Aorta (tissue), 5 donors: Measurements from ENCODE around the gene FUBP3. TPM values are rescaled to one million over a fixed set of nuclear protein-coding genes. Genes with fewer than 3 reads are reported as not detected.

Experiments used
- ATAC-seq: fragments of 200-7000 bp; cut with Tn5 transposase; one replicate; pipeline ENCODE4 v1.9.1; 2022; ENCODE audit warnings: moderate library complexity; ENCODE audit not compliant: low FRiP score
- DNase-seq, 2 donors: peaks; one replicate each; pipeline ENCODE4 v3.0.0-alpha.2; 2020
- H3K27ac ChIP-seq, 2 donors: one replicate each; pipeline ENCODE4 v1.5.1; 2013; ENCODE audit warnings: low read length in 2 of 2, mild to moderate bottlenecking in 2 of 2, moderate library complexity in 2 of 2, control low read depth in 1 of 2, inconsistent platforms in 1 of 2, low read depth in 1 of 2
- H3K27me3 ChIP-seq, 2 donors: one replicate each; pipeline ENCODE4 v1.6.1; 2013; ENCODE audit warnings: control low read depth in 1 of 2, low read length in 1 of 2, mild to moderate bottlenecking in 1 of 2, moderate library complexity in 1 of 2; ENCODE audit not compliant: insufficient read depth in 2 of 2, control insufficient read depth in 1 of 2
- H3K36me3 ChIP-seq, 2 donors: one replicate each; pipeline ENCODE4 v1.6.1; 2013; ENCODE audit warnings: control low read depth in 1 of 2, low read length in 1 of 2, mild to moderate bottlenecking in 1 of 2; ENCODE audit not compliant: insufficient read depth in 2 of 2, control insufficient read depth in 1 of 2
- H3K4me1 ChIP-seq, 2 donors: one replicate each; pipeline ENCODE4 v1.6.1; 2013; ENCODE audit warnings: low read length in 2 of 2, control low read depth in 1 of 2, mild to moderate bottlenecking in 1 of 2, moderate library complexity in 1 of 2; ENCODE audit not compliant: insufficient read depth in 2 of 2, control insufficient read depth in 1 of 2
- H3K4me3 ChIP-seq, 2 donors: one replicate each; pipeline ENCODE4 v1.5.1; 2013; ENCODE audit warnings: low read length in 2 of 2, control low read depth in 1 of 2, mild to moderate bottlenecking in 1 of 2
- H3K9me3 ChIP-seq: one replicate; pipeline ENCODE4 v1.6.1; 2013; ENCODE audit warnings: mild to moderate bottlenecking, low read length; ENCODE audit not compliant: control insufficient read depth
- WGBS, 2 donors: extraction: QIAGEN DNeasy Blood & Tissue Kit; methylation state at CpG; one replicate each; pipeline ENCODE4 v1.1.7; 2013; 5-methylcytosine and 5-hydroxymethylcytosine counted together
- intact Hi-C, 2 donors: fragments of 100-400 bp; cut with DNase I; formaldehyde crosslinking; loops; one replicate each; pipeline versions ENCODE4 v1.14.2 to v1.15.0; 2022
- polyA plus RNA-seq, 2 donors: library from polyadenylated mRNA; stranded (reverse); fragments of 200-250 nt; gene quantifications; one replicate each; pipeline ENCODE4 v1.2.3, GENCODE V29; 2013
- total RNA-seq, 2 donors: library from RNA; stranded (reverse); fragmentation: NEBNext Ultra II Directional; extraction: Animal tissue kit (Norgen Biotek cat#: 25700); gene quantifications; one replicate each; pipeline ENCODE4 v1.2.1, GENCODE V29; 2021
- donor health status: healthy with polysubstance abuse.
- donor health status: Bipolar disorder and iron deficiency.
- donor health status: DM: no; HTN: no; CAD: no.
- donor health status: DM: no; HTN: no; CAD: no.
- donor health status: DM: yes; HTN: yes; CAD: no.

The FUBP3 gene
- total and polyA plus RNA-seq, 4 donors, result 24.4 to 50.9 (median 38.6) TPM

DNA sequence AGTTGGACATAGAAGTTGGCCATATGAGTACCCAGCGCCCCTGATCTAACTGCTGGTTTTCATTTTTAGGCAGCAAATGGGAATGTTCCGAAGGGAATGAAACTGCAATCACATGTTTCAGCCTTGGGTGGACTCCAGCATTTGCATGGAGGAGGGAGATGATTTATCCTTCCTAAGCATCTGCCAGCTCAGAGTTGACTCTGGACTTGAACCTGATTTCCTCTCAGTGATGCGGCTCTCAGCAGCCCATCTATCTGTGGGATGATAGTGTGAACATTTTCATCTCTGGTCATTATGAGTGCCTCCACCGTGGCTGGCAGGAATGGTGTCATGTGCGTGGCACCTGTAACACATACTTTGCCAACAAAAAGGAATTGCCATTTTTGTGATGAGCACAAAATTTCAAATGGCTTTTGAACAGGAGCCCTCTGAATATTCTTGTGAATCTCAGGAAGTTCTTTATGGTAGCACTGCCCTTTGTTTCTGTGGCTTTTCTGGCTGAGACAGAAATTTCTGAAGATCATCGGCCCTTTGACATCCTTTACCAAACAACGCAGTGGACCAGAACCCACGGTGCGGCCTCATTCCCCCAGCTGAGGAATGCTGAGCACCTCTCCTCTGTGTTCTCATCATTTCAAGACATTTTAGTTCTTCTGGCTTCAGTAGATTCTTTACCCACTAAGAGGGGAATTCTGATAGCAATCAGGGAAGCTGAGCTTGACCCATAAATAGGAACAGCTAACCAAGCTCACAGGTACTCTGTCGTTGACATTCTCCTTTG lies 28.5 kb downstream of the FUBP3 start:
- H3K27me3 ChIP-seq, result no peaks in the 10 kb centered on the region
- intact Hi-C loops, result no loop called here
- H3K27ac ChIP-seq, result no peak overlapping the region
- DNase-seq, result no peak
- 72 to 73% methylated on average over 10 of the region's 10 CpGs for WGBS, 2 donors
- H3K4me3 ChIP-seq, result no peak overlapping the region
- no peaks in the 10 kb centered on the region for H3K9me3 ChIP-seq
- peaks cover 0 to 2% of the 10 kb centered on the region in 2 donors for H3K36me3 ChIP-seq
- H3K4me1 ChIP-seq, result no peaks in the 10 kb centered on the region
- no peak for ATAC-seq

DNA sequence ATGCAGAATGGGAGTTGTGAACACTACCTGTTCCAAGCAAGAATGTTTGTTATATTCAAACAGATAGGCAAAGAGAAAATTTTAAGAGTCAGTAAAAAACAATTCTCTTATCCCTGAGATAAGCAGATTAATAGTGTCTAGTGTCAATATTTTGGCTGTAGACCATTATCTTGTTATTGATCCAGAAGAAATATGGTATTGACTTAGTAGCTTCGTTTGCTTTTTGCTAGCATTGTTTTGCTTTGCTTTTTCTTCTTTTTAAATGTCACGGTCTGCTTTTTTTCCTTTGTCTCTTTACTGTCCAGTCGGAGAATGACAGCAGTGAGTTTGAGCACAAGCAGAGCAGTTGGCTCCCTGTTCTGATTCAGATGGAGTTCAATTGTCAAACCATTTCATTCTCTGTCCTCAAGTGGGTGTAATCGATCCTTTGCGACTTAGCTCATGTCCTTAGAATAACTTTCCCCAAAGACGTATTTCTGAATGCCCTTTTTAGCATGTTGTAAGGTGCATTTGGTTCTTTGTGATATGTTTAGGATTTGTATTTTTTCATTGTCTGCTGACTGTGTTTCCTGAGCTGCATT lies 29.3 kb downstream of the FUBP3 start:
- intact Hi-C loops, result no loop called here
- H3K9me3 ChIP-seq, result no peaks in the 10 kb centered on the region
- no peaks in the 10 kb centered on the region for H3K4me1 ChIP-seq
- WGBS, 2 donors, result 69 to 76% methylated on average over 6 of the region's 6 CpGs
- H3K27me3 ChIP-seq, result no peaks in the 10 kb centered on the region
- peaks cover 0 to 2% of the 10 kb centered on the region in 2 donors for H3K36me3 ChIP-seq
- no peak for DNase-seq
- H3K4me3 ChIP-seq, result no peak overlapping the region
- ATAC-seq, result no peak
- H3K27ac ChIP-seq, result no peak overlapping the region

DNA sequence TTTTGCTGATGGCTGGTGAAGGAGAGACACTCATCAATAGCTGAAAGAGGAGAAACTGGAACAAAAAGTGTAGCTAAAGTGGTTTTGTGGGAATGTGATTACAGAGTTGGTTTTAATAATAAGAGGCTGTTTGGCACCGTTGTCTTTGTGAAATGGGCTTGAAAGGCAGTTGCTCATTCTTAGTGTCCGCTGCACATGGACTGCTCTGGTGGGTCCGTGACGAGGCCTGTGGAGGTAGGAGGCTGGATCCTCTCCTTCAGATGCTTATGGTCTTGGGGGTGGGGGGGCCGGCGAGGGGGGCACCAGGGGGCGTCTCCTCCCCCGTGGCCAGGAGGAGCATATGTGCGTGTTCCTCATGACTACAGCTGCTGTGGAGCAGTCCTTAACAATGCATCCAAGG lies 29.8 kb downstream of the FUBP3 start:
- no peaks in the 10 kb centered on the region for H3K4me1 ChIP-seq
- 77 to 79% methylated on average over 9 of the region's 9 CpGs for WGBS, 2 donors
- intact Hi-C loops, result no loop called here
- no peak for DNase-seq
- no peak overlapping the region for H3K4me3 ChIP-seq
- no peaks in the 10 kb centered on the region for H3K27me3 ChIP-seq
- H3K36me3 ChIP-seq, result peaks cover 3 to 4% of the 10 kb centered on the region in 2 donors
- H3K27ac ChIP-seq, result no peak overlapping the region
- no peaks in the 10 kb centered on the region for H3K9me3 ChIP-seq
- no peak for ATAC-seq

DNA sequence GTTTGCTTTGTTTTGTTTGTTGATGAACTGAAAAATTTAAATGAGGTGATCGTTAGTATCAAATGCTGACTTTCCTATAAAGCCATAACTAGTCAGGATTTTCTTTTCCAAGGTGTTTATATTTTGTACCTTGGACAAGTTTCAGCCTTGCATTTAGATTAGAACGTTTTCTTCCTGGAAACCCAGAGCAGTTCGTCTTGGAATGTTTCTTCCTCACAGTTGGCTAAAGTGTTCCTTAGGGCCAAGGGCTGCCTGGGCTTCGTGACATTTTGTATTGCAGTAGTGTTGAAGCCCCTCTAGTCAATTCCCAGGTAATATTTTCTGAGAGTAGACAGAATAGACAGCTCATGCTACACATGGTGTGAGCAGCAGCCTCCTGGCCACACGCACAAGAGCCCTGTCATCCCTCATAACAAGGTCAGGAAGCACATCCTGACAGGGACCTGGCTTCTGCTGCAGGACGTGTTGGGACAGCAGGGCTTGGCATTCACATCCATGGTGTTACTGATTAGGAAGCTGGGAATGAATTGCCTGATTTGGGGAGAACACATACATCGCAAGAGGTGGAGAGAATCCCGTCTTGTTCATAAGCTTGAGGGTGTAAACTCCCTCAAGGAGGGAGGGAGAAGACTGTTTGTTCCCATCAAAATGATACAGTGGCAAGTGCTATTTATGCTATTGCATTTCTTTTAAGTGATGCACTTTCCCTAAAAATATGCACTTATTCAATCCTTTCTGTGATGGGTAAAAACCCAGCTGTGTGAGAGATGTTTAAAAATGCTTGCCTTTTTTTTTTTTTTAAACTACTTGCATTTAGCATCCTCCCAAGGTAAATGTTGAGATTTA lies 31.7 kb downstream of the FUBP3 start:
- DNase-seq (no peak), ATAC-seq (no peak)
- no peak overlapping the region for H3K27ac ChIP-seq
- peaks cover 3 to 6% of the 10 kb centered on the region in 2 donors for H3K36me3 ChIP-seq
- no peak overlapping the region for H3K4me3 ChIP-seq
- no peaks in the 10 kb centered on the region for H3K4me1 ChIP-seq
- intact Hi-C loops, result no loop called here
- H3K27me3 ChIP-seq, result no peaks in the 10 kb centered on the region
- WGBS, 2 donors, result 57 to 62% methylated on average over 8 of the region's 8 CpGs
- H3K9me3 ChIP-seq, result no peaks in the 10 kb centered on the region

DNA sequence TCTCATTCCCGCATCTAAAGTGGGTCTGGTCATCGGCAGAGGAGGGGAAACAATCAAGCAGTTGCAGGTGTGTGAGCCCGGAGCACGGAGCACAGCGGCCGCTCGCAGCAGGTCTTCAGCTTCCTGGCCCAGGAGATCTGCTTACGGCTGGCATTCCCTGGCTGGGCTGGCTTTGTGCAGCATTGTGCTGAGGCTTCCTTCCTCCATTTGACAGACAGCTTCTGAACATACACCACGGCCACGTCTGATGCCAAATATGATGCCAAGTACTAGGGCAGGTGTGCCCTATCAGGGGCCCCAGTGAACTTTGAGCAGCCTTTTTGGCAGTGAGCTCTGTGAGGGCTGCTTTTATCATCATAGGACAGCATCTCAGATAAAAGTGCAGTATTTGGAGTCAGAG lies 37.1 kb downstream of the FUBP3 start:
- Histone ChIP-seq H3K4me1 (no peaks in the 10 kb centered on the region), H3K27ac (no peak overlapping the region), H3K27me3 (no peaks in the 10 kb centered on the region), H3K4me3 (no peak overlapping the region), H3K9me3 (no peaks in the 10 kb centered on the region), H3K36me3 (peaks cover 11 to 15% of the 10 kb centered on the region in 2 donors)
- DNase-seq, result no peak
- intact Hi-C loops, result no loop called here
- ATAC-seq, result no peak
- WGBS, 2 donors, result 87 to 93% methylated on average over 10 of the region's 10 CpGs

DNA sequence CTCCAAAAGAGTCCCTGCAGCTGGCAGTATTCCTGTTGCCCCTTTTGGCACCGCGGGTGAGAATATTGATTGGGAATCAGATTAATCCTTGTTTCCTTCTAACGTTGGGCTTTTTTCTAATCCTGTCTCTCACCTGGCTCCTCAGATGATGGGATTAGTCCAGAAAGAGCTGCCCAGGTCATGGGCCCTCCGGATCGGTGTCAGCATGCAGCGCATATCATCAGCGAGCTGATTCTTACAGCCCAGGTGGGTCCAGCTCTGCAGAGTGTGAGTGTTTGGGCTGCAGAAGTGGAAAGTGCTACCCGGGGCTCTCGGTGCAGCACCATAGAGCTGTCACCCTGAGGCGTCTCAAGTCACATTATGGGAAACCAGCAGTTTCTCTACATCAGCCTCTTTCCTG lies 44.1 kb downstream of the FUBP3 start:
- Histone ChIP-seq H3K27me3 (no peaks in the 10 kb centered on the region), H3K4me3 (no peak overlapping the region), H3K27ac (no peak overlapping the region), H3K36me3 (peaks cover 11 to 14% of the 10 kb centered on the region in 2 donors), H3K9me3 (no peaks in the 10 kb centered on the region), H3K4me1 (no peaks in the 10 kb centered on the region)
- WGBS, 2 donors, result 89 to 92% methylated on average over 10 of the region's 10 CpGs
- ATAC-seq (no peak), DNase-seq (no peak)
- intact Hi-C loops, result no loop called here

DNA sequence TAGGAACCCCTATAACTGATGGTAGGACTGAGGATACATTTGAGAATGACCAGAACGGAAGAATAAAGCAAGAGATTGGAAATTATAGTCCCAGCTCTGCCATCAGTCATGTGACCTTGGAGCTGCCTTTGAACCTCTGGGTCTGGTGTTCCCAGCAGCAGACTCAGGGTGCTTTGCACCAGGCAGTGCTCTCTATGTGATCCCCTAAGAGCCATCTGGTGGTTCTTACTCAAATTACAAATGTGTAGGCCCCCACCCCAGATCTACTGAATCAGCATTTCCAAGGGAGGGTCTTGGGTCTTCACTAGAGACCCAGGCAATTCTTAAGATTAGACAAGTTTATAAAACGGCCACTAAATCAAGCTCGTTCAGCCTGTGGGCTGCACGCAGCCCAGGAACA lies 44.8 kb downstream of the FUBP3 start:
- 84 to 89% methylated on average over 4 of the region's 4 CpGs for WGBS, 2 donors
- intact Hi-C loops, result no loop called here
- Histone ChIP-seq H3K36me3 (peaks cover 11 to 12% of the 10 kb centered on the region in 2 donors), H3K4me3 (no peak overlapping the region), H3K27me3 (no peaks in the 10 kb centered on the region), H3K9me3 (no peaks in the 10 kb centered on the region), H3K27ac (no peak overlapping the region), H3K4me1 (no peaks in the 10 kb centered on the region)
- no peak for DNase-seq
- no peak for ATAC-seq

DNA sequence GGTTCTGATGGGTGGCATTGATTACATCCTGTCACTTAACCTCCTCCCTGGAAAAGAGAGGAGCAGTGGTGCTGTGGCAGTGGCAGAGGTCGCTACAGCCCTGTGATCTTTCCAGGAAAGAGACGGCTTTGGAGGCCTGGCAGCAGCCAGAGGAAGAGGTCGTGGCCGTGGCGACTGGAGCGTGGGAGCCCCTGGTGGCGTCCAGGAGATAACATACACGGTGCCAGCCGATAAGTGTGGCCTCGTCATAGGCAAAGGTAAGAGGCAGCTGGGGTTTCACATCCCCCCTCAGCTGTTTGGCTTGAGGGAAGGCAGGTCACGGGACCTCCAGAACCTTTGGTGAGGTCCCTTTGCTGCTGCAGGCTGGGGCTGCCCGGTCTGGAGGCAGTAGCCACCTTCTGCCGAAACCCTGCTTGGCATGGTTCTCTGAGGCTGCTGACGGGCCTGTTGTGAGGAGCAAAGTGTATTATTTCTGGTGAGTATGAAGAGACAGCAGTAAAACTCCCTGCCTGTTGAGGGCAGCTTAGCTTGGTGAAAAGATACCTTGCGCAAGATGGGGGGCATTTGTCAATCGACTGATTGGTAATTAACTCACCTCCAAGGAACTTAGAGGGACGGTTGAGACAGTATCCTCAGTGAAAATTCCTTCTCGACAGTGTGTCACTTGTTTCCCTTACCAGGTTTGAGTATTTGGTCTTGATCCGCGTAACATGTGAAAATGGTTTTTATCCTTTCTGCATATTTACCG lies 47.0 kb downstream of the FUBP3 start:
- 80 to 81% methylated on average over 21 of the region's 21 CpGs for WGBS, 2 donors
- intact Hi-C loops, result no loop called here
- no peak overlapping the region for H3K27ac ChIP-seq
- H3K4me1 ChIP-seq, result no peaks in the 10 kb centered on the region
- H3K27me3 ChIP-seq, result no peaks in the 10 kb centered on the region
- ATAC-seq, result no peak
- DNase-seq, result peak in 1 of 2 donors; percentile 14
- H3K9me3 ChIP-seq, result no peaks in the 10 kb centered on the region
- peaks cover 2 to 18% of the 10 kb centered on the region in 2 donors for H3K36me3 ChIP-seq
- no peak overlapping the region for H3K4me3 ChIP-seq
